Mesenchymal stem cell (in vitro differentiated cells and primary cell): Measurements from ENCODE around the gene ALDH1B1.

ENCODE experiments used
- DNase-seq: peaks from one replicate; pipeline ENCODE4 v3.0.0-alpha.2; 2013
- H2AFZ ChIP-seq: one replicate; pipeline ENCODE4 v1.6.1; 2013; ENCODE audit warnings: low read depth, mild to moderate bottlenecking, control low read depth, inconsistent platforms, low read length, moderate library complexity
- H2AK5ac ChIP-seq: 2 replicates; pipeline ENCODE4 v1.6.1; 2013; ENCODE audit warnings: low read length, moderate library complexity, mild to moderate bottlenecking, inconsistent platforms; ENCODE audit not compliant: severe bottlenecking
- H2BK120ac ChIP-seq: one replicate; pipeline ENCODE4 v1.6.1; 2013; ENCODE audit warnings: low read depth, mild to moderate bottlenecking, inconsistent platforms, low read length, moderate library complexity
- H2BK12ac ChIP-seq, 2 experiments: one replicate each; pipeline ENCODE4 v1.6.1; 2013; ENCODE audit warnings: inconsistent platforms in 2 of 2, low read length in 2 of 2, mild to moderate bottlenecking in 2 of 2, moderate library complexity in 2 of 2, control low read depth in 1 of 2
- H2BK15ac ChIP-seq: one replicate; pipeline ENCODE4 v1.6.1; 2013; ENCODE audit warnings: mild to moderate bottlenecking, low read depth, inconsistent platforms; ENCODE audit not compliant: poor library complexity, severe bottlenecking
- H2BK5ac ChIP-seq: 2 replicates; pipeline ENCODE4 v1.6.1; 2013; ENCODE audit warnings: low read depth, mild to moderate bottlenecking, low read length, control low read depth, inconsistent platforms; ENCODE audit not compliant: poor library complexity, severe bottlenecking
- H3K14ac ChIP-seq, 2 experiments: one replicate each; pipeline ENCODE4 v1.6.1; 2013; ENCODE audit warnings: inconsistent platforms in 2 of 2, low read length in 2 of 2, control low read depth in 1 of 2, mild to moderate bottlenecking in 1 of 2, moderate library complexity in 1 of 2
- H3K18ac ChIP-seq, 2 experiments: one replicate each; pipeline ENCODE4 v1.6.1; 2013; ENCODE audit warnings: inconsistent platforms in 2 of 2, low read length in 2 of 2, control low read depth in 1 of 2, low read depth in 1 of 2, mild to moderate bottlenecking in 1 of 2
- H3K23ac ChIP-seq, 2 experiments: one replicate each; pipeline ENCODE4 v1.6.1; 2013; ENCODE audit warnings: inconsistent platforms in 2 of 2, low read length in 2 of 2, mild to moderate bottlenecking in 2 of 2, moderate library complexity in 2 of 2, control low read depth in 1 of 2
- H3K27ac ChIP-seq: 2 replicates; pipeline ENCODE4 v1.5.1; 2013; ENCODE audit warnings: mild to moderate bottlenecking, moderate library complexity, low read length, control low read depth, inconsistent platforms; ENCODE audit not compliant: poor library complexity, severe bottlenecking
- H3K27me3 ChIP-seq, 2 experiments: 2 replicates each; pipeline versions ENCODE4 v1.6.1 to v1.7.0; 2013; ENCODE audit warnings: low read length in 2 of 2, mild to moderate bottlenecking in 2 of 2, moderate library complexity in 2 of 2, control low read depth in 1 of 2, inconsistent platforms in 1 of 2; ENCODE audit not compliant: control insufficient read depth in 1 of 2, insufficient read depth in 1 of 2
- H3K36me3 ChIP-seq, 2 experiments: 2 replicates each; pipeline versions ENCODE4 v1.6.1 to v1.7.0; 2013; ENCODE audit warnings: low read length in 2 of 2, control low read depth in 1 of 2, inconsistent platforms in 1 of 2, low read depth in 1 of 2, mild to moderate bottlenecking in 1 of 2; ENCODE audit not compliant: insufficient read depth in 2 of 2, control insufficient read depth in 1 of 2
- H3K4ac ChIP-seq, 2 experiments: one replicate each; pipeline ENCODE4 v1.6.1; 2013; ENCODE audit warnings: inconsistent platforms in 2 of 2, low read length in 2 of 2, mild to moderate bottlenecking in 2 of 2, moderate library complexity in 2 of 2, control low read depth in 1 of 2, low read depth in 1 of 2
- H3K4me1 ChIP-seq: 2 replicates; pipeline ENCODE4 v1.6.1; 2013; ENCODE audit warnings: low read depth, low read length, control low read depth; ENCODE audit not compliant: control insufficient read depth, insufficient read depth
- H3K4me2 ChIP-seq: 2 replicates; pipeline ENCODE4 v1.6.1; 2013; ENCODE audit warnings: low read length, mild to moderate bottlenecking, inconsistent platforms; ENCODE audit not compliant: poor library complexity, severe bottlenecking
- H3K4me3 ChIP-seq, 2 experiments: 2 replicates each; pipeline versions ENCODE4 v1.5.1 to v1.7.0; 2013; ENCODE audit warnings: low read length in 2 of 2, mild to moderate bottlenecking in 2 of 2, control low read depth in 1 of 2, low read depth in 1 of 2; ENCODE audit not compliant: insufficient read depth in 1 of 2
- H3K79me1 ChIP-seq: replicated peaks from 2 replicates; pipeline ENCODE4 v1.6.1; 2013; ENCODE audit warnings: mild to moderate bottlenecking, control low read depth, low read length, inconsistent platforms; ENCODE audit not compliant: poor library complexity, severe bottlenecking
- H3K9ac ChIP-seq: 2 replicates; pipeline ENCODE4 v1.7.0; 2013; ENCODE audit warnings: mild to moderate bottlenecking, low read length, moderate library complexity
- H3K9me3 ChIP-seq: 2 replicates; pipeline ENCODE4 v1.7.0; 2013; ENCODE audit warnings: mild to moderate bottlenecking, low read length; ENCODE audit not compliant: control insufficient read depth
- H4K8ac ChIP-seq: one replicate; pipeline ENCODE4 v1.6.1; 2013; ENCODE audit warnings: inconsistent platforms, mild to moderate bottlenecking, low read length, moderate library complexity
- H4K91ac ChIP-seq: one replicate; pipeline ENCODE4 v1.6.1; 2013; ENCODE audit warnings: mild to moderate bottlenecking, low read length, inconsistent platforms
- WGBS: methylation state at CpG from one replicate; pipeline ENCODE4 v1.1.7; 2013; ENCODE audit warnings: mixed read lengths; 5-methylcytosine and 5-hydroxymethylcytosine counted together

ALDH1B1 gene

GRCh38 chr9:38406476-38407186 lies 14.1 kb downstream of the ALDH1B1 start:
- H3K79me1 ChIP-seq, result no peaks in the 10 kb centered on the region
- peaks cover 29 to 58% of the 10 kb centered on the region in 2 experiments for H3K27me3 ChIP-seq
- no peak overlapping the region for H2AK5ac ChIP-seq
- H3K23ac ChIP-seq, result no peak overlapping the region
- 89% methylated on average over 8 of the region's 9 CpGs for WGBS
- H4K91ac ChIP-seq, result no peak overlapping the region
- H3K4me3 ChIP-seq, result no peak overlapping the region
- H2BK120ac ChIP-seq, result no peak overlapping the region
- no peak overlapping the region for H2BK15ac ChIP-seq
- H2BK12ac ChIP-seq, result no peak overlapping the region
- no peaks in the 10 kb centered on the region for H3K36me3 ChIP-seq
- no peak overlapping the region for H4K8ac ChIP-seq
- H2BK5ac ChIP-seq, result no peak overlapping the region
- H3K27ac ChIP-seq, result no peak overlapping the region
- no peak overlapping the region for H3K14ac ChIP-seq
- no peak overlapping the region for H3K4me2 ChIP-seq
- H3K18ac ChIP-seq, result no peak overlapping the region
- no peak overlapping the region for H2AFZ ChIP-seq
- H3K9me3 ChIP-seq, result no peaks in the 10 kb centered on the region
- H3K4ac ChIP-seq, result no peak overlapping the region
- peaks cover 2% of the 10 kb centered on the region for H3K4me1 ChIP-seq
- H3K9ac ChIP-seq, result no peak overlapping the region
- no peak for DNase-seq

GRCh38 chr9:38408719-38409118 lies 16.2 kb downstream of the ALDH1B1 start:
- no peak overlapping the region for H3K18ac ChIP-seq
- no peak overlapping the region for H2BK5ac ChIP-seq
- no peak overlapping the region for H2BK120ac ChIP-seq
- H2AFZ ChIP-seq, result no peak overlapping the region
- no peak overlapping the region for H4K91ac ChIP-seq
- H2BK12ac ChIP-seq, result no peak overlapping the region
- no peak overlapping the region for H4K8ac ChIP-seq
- H3K23ac ChIP-seq, result no peak overlapping the region
- H3K79me1 ChIP-seq, result no peaks in the 10 kb centered on the region
- no peak overlapping the region for H3K27ac ChIP-seq
- no peaks in the 10 kb centered on the region for H3K9me3 ChIP-seq
- 57% methylated on average over 4 of the region's 4 CpGs for WGBS
- H3K14ac ChIP-seq, result no peak overlapping the region
- no peak overlapping the region for H3K4ac ChIP-seq
- H3K4me2 ChIP-seq, result no peak overlapping the region
- H2AK5ac ChIP-seq, result no peak overlapping the region
- H3K27me3 ChIP-seq, result peaks cover 39 to 59% of the 10 kb centered on the region in 2 experiments
- H3K9ac ChIP-seq, result no peak overlapping the region
- H3K36me3 ChIP-seq, result no peaks in the 10 kb centered on the region
- peaks cover 2% of the 10 kb centered on the region for H3K4me1 ChIP-seq
- DNase-seq, result no peak
- no peak overlapping the region for H2BK15ac ChIP-seq
- H3K4me3 ChIP-seq, result no peak overlapping the region

DNA sequence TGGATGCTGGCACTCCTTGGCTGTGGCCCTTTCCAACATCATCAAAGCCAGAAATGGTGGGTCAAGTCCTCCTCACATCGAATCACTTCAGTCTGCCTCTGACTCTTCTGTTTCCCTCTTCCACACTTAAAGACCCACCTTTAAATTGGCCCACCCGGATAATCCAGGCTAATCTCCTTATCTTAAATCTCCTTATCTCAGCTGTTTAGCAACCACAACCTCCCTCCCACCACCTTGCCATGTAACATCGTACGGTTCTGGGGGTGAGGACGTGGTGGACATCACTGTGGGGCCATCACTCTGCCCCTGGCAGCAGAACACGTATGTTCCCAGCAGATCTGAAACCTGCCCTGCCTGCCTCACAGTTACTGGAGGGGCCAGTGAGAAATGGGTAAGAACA lies 20.2 kb downstream of the ALDH1B1 start:
- Histone ChIP-seq H2BK5ac (no peak overlapping the region), H3K27me3 (peaks cover 36 to 60% of the 10 kb centered on the region in 2 experiments), H2BK12ac (no peak overlapping the region), H4K91ac (no peak overlapping the region), H3K79me1 (no peaks in the 10 kb centered on the region), H3K18ac (no peak overlapping the region), H2AK5ac (no peak overlapping the region), H3K4ac (no peak overlapping the region), H2BK15ac (no peak overlapping the region), H4K8ac (no peak overlapping the region), H2AFZ (no peak overlapping the region), H3K4me1 (no peaks in the 10 kb centered on the region), H3K27ac (no peak overlapping the region), H3K9ac (no peak overlapping the region), H3K36me3 (no peaks in the 10 kb centered on the region), H2BK120ac (no peak overlapping the region), H3K4me2 (no peak overlapping the region), H3K4me3 (no peak overlapping the region), H3K14ac (no peak overlapping the region), H3K23ac (no peak overlapping the region), H3K9me3 (no peaks in the 10 kb centered on the region)
- 85% methylated on average over 6 of the region's 6 CpGs for WGBS
- DNase-seq, result no peak

- no peak overlapping the region for H3K18ac ChIP-seq
- H4K8ac ChIP-seq, result no peak overlapping the region
- WGBS, result 79% methylated on average over 7 of the region's 7 CpGs
- no peak overlapping the region for H2AK5ac ChIP-seq
- H2BK12ac ChIP-seq, result no peak overlapping the region
- peaks cover 39 to 65% of the 10 kb centered on the region in 2 experiments for H3K27me3 ChIP-seq
- no peak overlapping the region for H3K14ac ChIP-seq
- H3K23ac ChIP-seq, result no peak overlapping the region
- H2BK120ac ChIP-seq, result no peak overlapping the region
- no peak overlapping the region for H2AFZ ChIP-seq
- H3K27ac ChIP-seq, result no peak overlapping the region
- H2BK15ac ChIP-seq, result no peak overlapping the region
- no peak for DNase-seq
- no peak overlapping the region for H3K9ac ChIP-seq
- H3K36me3 ChIP-seq, result no peaks in the 10 kb centered on the region
- H3K79me1 ChIP-seq, result no peaks in the 10 kb centered on the region
- H3K4me2 ChIP-seq, result no peak overlapping the region
- no peaks in the 10 kb centered on the region for H3K4me1 ChIP-seq
- H2BK5ac ChIP-seq, result no peak overlapping the region
- H3K9me3 ChIP-seq, result no peaks in the 10 kb centered on the region
- no peak overlapping the region for H4K91ac ChIP-seq
- no peak overlapping the region for H3K4ac ChIP-seq
- H3K4me3 ChIP-seq, result no peak overlapping the region
These were observed 20.8 kb downstream of the ALDH1B1 start for GRCh38 chr9:38413283-38413682.
